K562 (cell line): ENCODE results near the gene VWA3B.

Experiments used
- CTCF ChIP-seq, 3 experiments: IDR thresholded peaks in 2 of 3; conservative IDR thresholded peaks in 1 of 3; 2 replicates each; pipeline ENCODE4 v1.5.1; 2011 to 2012; ENCODE audit warnings: low read length in 3 of 3, mild to moderate bottlenecking in 3 of 3, control low read depth in 2 of 3, improper control_type of control experiment in 1 of 3, inconsistent platforms in 1 of 3, low read depth in 1 of 3, mixed read lengths in 1 of 3, moderate library complexity in 1 of 3; ENCODE audit not compliant: insufficient read depth in 2 of 3
- E2F8 ChIP-seq: fragments of 450-650 bp; IDR thresholded peaks from 2 replicates; pipeline ENCODE4 v1.7.1; 2018; ENCODE audit warnings: mild to moderate bottlenecking, low read depth; ENCODE audit not compliant: partially characterized antibody
- EWSR1 ChIP-seq: fragments of 450-650 bp; IDR thresholded peaks from 2 replicates; pipeline ENCODE4 v1.6.1; 2018; ENCODE audit warnings: borderline replicate concordance, mild to moderate bottlenecking, low read depth, moderate library complexity; ENCODE audit not compliant: partially characterized antibody
- HCFC1 ChIP-seq: IDR thresholded peaks from 2 replicates; pipeline ENCODE4 v1.6.1; 2012; ENCODE audit warnings: low read depth, low read length, improper control_type of control experiment
- MXI1 ChIP-seq: IDR thresholded peaks from 2 replicates; pipeline ENCODE4 v1.6.1; 2011; ENCODE audit warnings: low read depth, mild to moderate bottlenecking, improper control_type of control experiment, low read length
- MYBL2 ChIP-seq, 2 experiments: fragments of 450-650 bp in 1 of 2; sonication (generic) in 1 of 2; formaldehyde crosslinking in 1 of 2; IDR thresholded peaks; 2 replicates each; pipeline versions ENCODE4 v1.6.1 to v1.8.1; 2017 to 2022; ENCODE audit warnings: borderline replicate concordance in 1 of 2, inconsistent platforms in 1 of 2, low read depth in 1 of 2, mild to moderate bottlenecking in 1 of 2, missing genetic modification reagents in 1 of 2, moderate library complexity in 1 of 2
- POLR2A ChIP-seq: fragments of 450-650 bp; conservative IDR thresholded peaks from 2 replicates; pipeline ENCODE4 v1.6.1; 2016
- REST ChIP-seq, 2 experiments: fragments of 450-650 bp; formaldehyde crosslinking in 1 of 2; IDR thresholded peaks; 2 replicates each; pipeline versions ENCODE4 v1.4.0 to v1.6.1; 2014 to 2020; ENCODE audit warnings: mild to moderate bottlenecking in 2 of 2, borderline replicate concordance in 1 of 2, low read depth in 1 of 2
- SIN3A ChIP-seq, 2 experiments: fragments of 150-350 bp in 1 of 2; IDR thresholded peaks; 2 replicates each; pipeline ENCODE4 v1.6.1; 2011 to 2016; ENCODE audit warnings: borderline replicate concordance in 2 of 2, low read depth in 2 of 2, low read length in 2 of 2, mild to moderate bottlenecking in 2 of 2, moderate library complexity in 2 of 2; ENCODE audit not compliant: control insufficient read depth in 1 of 2
- ZBTB2 ChIP-seq: fragments of 450-650 bp; IDR thresholded peaks from 2 replicates; pipeline ENCODE4 v1.6.1; 2016; ENCODE audit warnings: antibody characterized with exemption
- ZNF146 ChIP-seq: IDR thresholded peaks from one replicate; pipeline ENCODE4 v1.6.1; 2018; ENCODE audit warnings: missing compliant biosample characterization; ENCODE audit not compliant: unreplicated experiment
- ZNF589 ChIP-seq: fragments of 200-800 bp; sonication (Bioruptor generic); IDR thresholded peaks from 2 replicates; pipeline ENCODE4 v1.6.1; 2016; ENCODE audit warnings: low read depth, missing genetic modification characterization, missing compliant biosample characterization

GRCh38 chr2:98157557-98157956 is 70.6 kb downstream of the VWA3B start:
- TF ChIP-seq ZNF589 (CRISPR knock-in tag) (no peak), REST (IDR thresholded peaks at IDR 0.05; ENCODE audit: borderline replicate concordance) (peak; percentile 49; the same call in 1 of the 2 replicates), REST (CRISPR knock-in tag; IDR thresholded peaks at IDR 0.05; ENCODE audit: low read depth) (no peak), MYBL2 (IDR thresholded peaks at IDR 0.05; ENCODE audit: low read depth) (no peak), MYBL2 (CRISPR knock-in tag; IDR thresholded peaks at IDR 0.05; ENCODE audit: borderline replicate concordance) (no peak), CTCF (IDR thresholded peaks at IDR 0.05 in 2 of 3, conservative IDR thresholded peaks at IDR 0.05 in 1 of 3; ENCODE audit: insufficient read depth in 2 of 3, low read depth in 1 of 3, low read length in 3 of 3) (peak; percentile 44 to 53 (median 51)), ZBTB2 (no peak), HCFC1 (no peak), SIN3A (IDR thresholded peaks at IDR 0.05; ENCODE audit: borderline replicate concordance in 2 of 2, control insufficient read depth in 1 of 2, low read depth in 2 of 2, low read length in 2 of 2) (no peak), POLR2A (no peak), EWSR1 (no peak), E2F8 (no peak), ZNF146 (CRISPR knock-in tag) (no peak), MXI1 (no peak)
